HepG2 (cell line): ENCODE measurements around the gene PIP4K2B. TPM values are rescaled to one million over a fixed set of nuclear protein-coding genes. Genes with fewer than 3 reads are reported as not detected.

ENCODE experiments used
- AHDC1 ChIP-seq: sonication (generic); formaldehyde crosslinking; IDR thresholded peaks from 2 replicates; pipeline ENCODE4 v1.5.1; 2020; ENCODE audit warnings: mild to moderate bottlenecking, missing genetic modification reagents, borderline replicate concordance
- CEBPG ChIP-seq: IDR thresholded peaks from 2 replicates; pipeline ENCODE4 v1.6.1; 2016
- MXD1 ChIP-seq: sonication (generic); formaldehyde crosslinking; IDR thresholded peaks from 2 replicates; pipeline ENCODE4 v1.4.0; 2020; ENCODE audit warnings: mild to moderate bottlenecking, missing genetic modification reagents
- MYPOP ChIP-seq: sonication (generic); formaldehyde crosslinking; IDR thresholded peaks from 2 replicates; pipeline ENCODE4 v1.8.1; 2023; ENCODE audit warnings: mild to moderate bottlenecking, moderate library complexity, missing genetic modification reagents
- PRDM10 ChIP-seq: sonication (generic); formaldehyde crosslinking; IDR thresholded peaks from 2 replicates; pipeline ENCODE4 v1.4.0; 2020; ENCODE audit warnings: low read depth, missing genetic modification reagents
- RNF2 ChIP-seq: fragments of 450-650 bp; conservative IDR thresholded peaks from 2 replicates; pipeline ENCODE4 v1.6.1; 2016; ENCODE audit warnings: low read depth
- TCF12 ChIP-seq, 2 experiments: fragments of 450-650 bp in 1 of 2; sonication (generic) in 1 of 2; formaldehyde crosslinking in 1 of 2; IDR thresholded peaks; 2 replicates each; pipeline versions ENCODE4 v1.6.1 to v1.8.0; 2017 to 2022; ENCODE audit warnings: antibody characterized with exemption in 1 of 2, mild to moderate bottlenecking in 1 of 2, missing genetic modification reagents in 1 of 2, moderate library complexity in 1 of 2
- ZBTB7A ChIP-seq: sonication (generic); formaldehyde crosslinking; IDR thresholded peaks from 2 replicates; pipeline ENCODE4 v1.8.0; 2022; ENCODE audit warnings: mild to moderate bottlenecking, missing genetic modification reagents
- ZFP62 ChIP-seq: sonication (generic); formaldehyde crosslinking; IDR thresholded peaks from 2 replicates; pipeline ENCODE4 v1.4.0; 2020; ENCODE audit warnings: missing genetic modification reagents
- ZNF232 ChIP-seq: sonication (generic); formaldehyde crosslinking; IDR thresholded peaks from 2 replicates; pipeline ENCODE4 v1.4.0; 2020; ENCODE audit warnings: missing genetic modification reagents, borderline replicate concordance
- ZNF513 ChIP-seq: sonication (generic); formaldehyde crosslinking; conservative IDR thresholded peaks from 2 replicates; pipeline ENCODE4 v1.5.0; 2020; ENCODE audit warnings: missing genetic modification reagents
- ZNF558 ChIP-seq: sonication (generic); formaldehyde crosslinking; IDR thresholded peaks from 2 replicates; pipeline ENCODE4 v1.9.0; 2022; ENCODE audit warnings: mild to moderate bottlenecking, missing genetic modification reagents, borderline replicate concordance
- ZNF562 ChIP-seq: sonication (generic); formaldehyde crosslinking; IDR thresholded peaks from 2 replicates; pipeline ENCODE4 v1.8.0; 2022; ENCODE audit warnings: missing genetic modification reagents, borderline replicate concordance
- ZNF570 ChIP-seq: sonication (generic); formaldehyde crosslinking; IDR thresholded peaks from 2 replicates; pipeline ENCODE4 v1.4.0; 2020; ENCODE audit warnings: mild to moderate bottlenecking, missing genetic modification reagents, borderline replicate concordance
- ZNF670 ChIP-seq: sonication (generic); formaldehyde crosslinking; IDR thresholded peaks from 2 replicates; pipeline ENCODE4 v1.8.0; 2022; ENCODE audit warnings: mild to moderate bottlenecking, missing genetic modification reagents, borderline replicate concordance
- ZNF740 ChIP-seq: sonication (generic); formaldehyde crosslinking; IDR thresholded peaks from 2 replicates; pipeline ENCODE4 v1.4.0; 2020; ENCODE audit warnings: missing genetic modification reagents
- polyA plus RNA-seq, 8 experiments: library from polyadenylated mRNA; depleted of rRNA in 3 of 8; stranded (reverse) in 7 of 8; unstranded in 1 of 8; fragments of >200 nt; fragmentation: Illumina TruSeq in 4 of 8; extraction: Trizol in 4 of 8; gene quantifications; 2 replicates each; pipeline versions ENCODE4 v1.2.1 to v1.2.3, GENCODE V29; 2011 to 2016; ENCODE audit warnings: low read depth in 4 of 8, missing spikeins in 1 of 8, mixed read lengths in 1 of 8; ENCODE audit not compliant: insufficient read depth in 1 of 8
- total RNA-seq, 5 experiments: library from RNA; depleted of rRNA; stranded (reverse); fragments of >200 nt; fragmentation: Illumina TruSeq; extraction: Trizol; gene quantifications; 2 replicates each; pipeline ENCODE4 v1.2.3, GENCODE V29; 2016; ENCODE audit warnings: low read depth in 1 of 5

PIP4K2B gene
- total and polyA plus RNA-seq, 2 of the 13 experiments (the other 11 are each of a cell fraction or from before 2014, with no cell fraction given) = 20.4 to 54.0 TPM

- TF ChIP-seq ZNF562 (CRISPR knock-in tag) = no peak
- no peak for TF ChIP-seq ZNF570 (CRISPR knock-in tag)
- no peak for TF ChIP-seq ZNF513 (CRISPR knock-in tag)
- TF ChIP-seq AHDC1 (CRISPR knock-in tag) = no peak
- TF ChIP-seq MYPOP (CRISPR knock-in tag) = 0 out of 2 replicates have a peak, but pooled peaks have one; percentile 35
- no peak for TF ChIP-seq PRDM10 (CRISPR knock-in tag)
- TF ChIP-seq ZNF558 (CRISPR knock-in tag) = no peak
- no peak for TF ChIP-seq ZFP62 (CRISPR knock-in tag)
- no peak for TF ChIP-seq ZNF670 (CRISPR knock-in tag)
- TF ChIP-seq ZNF740 = no peak
- no peak for TF ChIP-seq TCF12 (IDR thresholded peaks at IDR 0.05)
- no peak for TF ChIP-seq TCF12 (CRISPR knock-in tag; IDR thresholded peaks at IDR 0.05)
- TF ChIP-seq RNF2 = no peak
- TF ChIP-seq ZNF232 (CRISPR knock-in tag) = peak; percentile 14; the same call in 1 of the 2 replicates
- TF ChIP-seq MXD1 (CRISPR knock-in tag) = no peak
- no peak for TF ChIP-seq CEBPG (CRISPR knock-in tag)
- TF ChIP-seq ZBTB7A (CRISPR knock-in tag) = no peak
These were observed 52.4 kb downstream of the PIP4K2B start (continued) for GRCh38 chr17:38746849-38747462.
